Stimulated activated CD4-positive, alpha-beta T cell treated with anti-CD3 and anti-CD28 coated beads, Interleukin-12 subunit alpha, Interleukin-12 subunit beta, amount 100 ng/mL, for 48 hours (primary cell): Measurements from ENCODE around the gene ASB9.
"Not testable (repeated sequence)": the region's sequence is repeated elsewhere in the genome, so short reads cannot be mapped to it uniquely, and the experiment has no call there.

ENCODE experiments used
- DNase-seq, 3 donors: peaks; one replicate each; pipeline ENCODE4 v3.0.0-alpha.2; 2020; ENCODE audit warnings: low read depth in 2 of 3, low spot score in 1 of 3

Gene ASB9, protein sequence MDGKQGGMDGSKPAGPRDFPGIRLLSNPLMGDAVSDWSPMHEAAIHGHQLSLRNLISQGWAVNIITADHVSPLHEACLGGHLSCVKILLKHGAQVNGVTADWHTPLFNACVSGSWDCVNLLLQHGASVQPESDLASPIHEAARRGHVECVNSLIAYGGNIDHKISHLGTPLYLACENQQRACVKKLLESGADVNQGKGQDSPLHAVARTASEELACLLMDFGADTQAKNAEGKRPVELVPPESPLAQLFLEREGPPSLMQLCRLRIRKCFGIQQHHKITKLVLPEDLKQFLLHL

DNA sequence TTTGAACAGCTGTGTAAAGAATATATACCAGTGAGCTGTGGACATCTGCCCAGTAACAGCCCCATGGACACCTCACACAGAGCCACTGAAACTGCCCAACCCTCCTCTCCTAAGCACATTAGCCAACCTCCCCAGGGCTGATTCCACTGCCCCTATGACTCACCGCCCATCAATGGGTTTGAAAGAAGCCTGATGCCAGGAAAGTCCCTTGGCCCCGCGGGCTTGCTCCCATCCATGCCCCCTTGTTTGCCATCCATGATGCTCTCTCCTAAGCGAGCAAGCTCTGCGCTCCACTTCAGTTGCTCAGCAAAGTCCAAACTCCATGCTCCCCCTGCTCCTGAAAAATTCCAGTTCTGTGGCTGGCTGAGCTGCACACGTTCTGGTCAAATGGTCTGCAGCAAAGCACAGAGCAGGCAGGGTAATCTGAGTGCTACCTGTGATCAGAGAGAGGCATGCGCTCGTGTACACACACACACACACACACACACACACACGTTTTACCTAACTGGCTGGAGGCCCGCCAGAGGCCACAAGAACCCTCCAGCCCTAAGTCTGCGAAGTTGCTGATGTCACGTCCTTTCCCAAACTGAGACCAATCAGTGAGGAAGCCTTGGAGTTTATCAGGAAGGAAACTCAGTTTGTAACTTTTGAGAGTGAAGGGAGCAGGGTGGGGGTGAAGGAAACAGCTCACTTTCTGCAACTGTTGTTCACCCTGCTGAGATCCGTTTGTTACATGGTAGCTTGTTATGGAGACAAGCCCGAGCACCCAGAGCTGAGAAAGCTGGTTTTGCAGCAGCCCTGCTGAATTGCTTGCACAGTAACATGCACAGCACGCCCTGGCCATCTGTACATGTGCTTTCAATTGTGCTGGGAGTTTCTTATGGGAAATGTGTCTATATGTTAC lies at the start of gene ASB9:
Gene ASB9 (minus strand): TSS at position 466 of the 904 bp plus-strand sequence. CDS start 209 bp downstream, at position 257.
- no peak for DNase-seq

DNA sequence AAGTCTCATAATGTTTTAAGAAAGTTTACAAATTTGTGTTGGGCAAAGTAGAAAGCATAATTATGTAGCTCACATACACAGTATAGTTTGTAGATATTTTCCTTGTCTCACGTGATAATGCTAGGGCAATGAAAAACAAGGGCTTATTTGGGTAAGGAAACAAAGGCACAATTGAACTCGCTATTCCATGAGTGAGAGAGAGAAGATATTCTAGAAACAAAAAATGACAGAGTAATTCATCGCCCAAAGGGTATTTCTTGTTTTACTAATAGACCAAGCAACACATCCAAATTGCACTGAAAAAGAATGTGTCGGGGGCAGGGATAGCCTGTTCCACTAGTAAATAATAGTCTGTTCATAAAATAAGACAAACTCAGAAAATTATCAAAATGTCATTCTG lies 49.2 kb upstream of the ASB9 start:
- DNase-seq, result no peak

DNA sequence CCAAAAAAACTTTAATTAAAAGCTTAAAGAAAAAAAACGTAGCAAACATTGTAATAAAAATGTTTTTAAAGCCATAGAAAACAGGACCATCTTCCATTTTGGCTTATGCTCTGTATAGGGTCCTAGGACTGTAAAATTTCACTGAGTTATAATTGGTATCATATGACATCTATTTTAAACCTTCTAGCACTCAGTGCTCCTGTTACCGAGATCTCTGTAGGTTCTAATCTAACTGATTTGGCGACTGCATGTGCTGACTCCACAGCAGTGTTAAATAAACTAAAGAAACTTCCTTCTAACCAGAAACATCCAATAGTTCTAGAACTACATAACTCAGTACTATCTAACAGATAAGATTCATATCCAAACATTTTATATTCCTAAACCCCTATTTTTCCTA lies 45.6 kb upstream of the ASB9 start, which contains the start of gene ASB11:
Gene ASB11 (minus strand): TSS at position 132 of the 400 bp plus-strand sequence. CDS start 35 bp downstream, at position 97.
- no peak for DNase-seq

DNA sequence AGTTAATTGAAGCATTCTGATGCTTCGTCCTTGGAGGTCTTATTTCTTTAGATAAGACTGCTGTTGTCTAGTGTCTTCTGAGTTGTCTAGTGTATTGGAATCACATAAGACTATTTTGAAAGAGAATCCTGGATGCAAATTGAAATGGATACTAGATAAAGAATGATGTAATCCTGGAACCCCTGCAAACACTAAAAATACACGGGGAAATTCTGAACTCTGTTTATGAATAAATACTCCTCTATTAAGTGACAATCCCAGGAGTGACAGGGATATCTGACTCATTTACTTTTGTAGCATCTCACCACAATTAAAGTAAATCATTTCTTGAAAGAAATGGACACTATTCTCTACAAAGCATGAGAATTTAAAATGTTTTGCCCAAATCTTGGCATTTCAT lies 44.6 kb upstream of the ASB9 start:
- DNase-seq, result no peak

DNA sequence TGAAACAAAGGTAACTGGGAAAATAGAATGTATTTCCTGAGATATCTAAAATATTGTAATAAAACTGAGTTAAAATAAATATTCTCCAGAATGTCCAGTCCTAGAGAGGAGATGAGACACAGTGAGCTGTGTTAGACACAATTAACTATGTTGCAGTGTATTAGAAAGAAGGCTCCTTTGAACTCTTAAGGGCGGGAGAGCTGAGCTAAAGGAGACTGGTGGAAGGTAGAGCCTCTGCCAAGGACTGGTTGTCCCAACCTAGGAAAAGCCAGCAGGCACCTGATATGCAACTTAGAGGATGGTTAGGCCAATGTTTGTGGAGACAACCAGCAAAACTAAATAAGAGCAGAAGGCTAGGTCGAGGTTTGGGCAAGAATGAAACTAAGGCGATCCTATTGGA lies 41.2 kb upstream of the ASB9 start:
- no peak for DNase-seq

DNA sequence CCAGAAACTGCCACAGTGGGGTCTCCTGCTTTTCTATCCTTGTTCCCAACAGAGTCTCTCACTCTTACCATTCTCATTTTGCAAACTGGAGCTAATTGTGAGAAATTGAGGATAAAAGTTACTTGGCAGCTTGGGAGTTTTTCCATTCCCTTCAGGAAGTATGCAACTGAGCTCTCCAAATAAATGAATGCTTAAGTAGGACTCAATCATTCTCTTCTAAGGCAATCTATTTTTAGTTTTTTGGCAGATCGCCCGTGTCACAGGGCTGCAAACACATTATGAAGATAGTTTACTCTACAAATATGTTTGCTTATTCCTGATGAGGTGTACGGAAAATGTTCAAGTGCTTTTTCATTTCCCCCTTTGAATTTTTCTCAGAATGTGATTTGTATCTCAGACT lies 40.2 kb upstream of the ASB9 start:
- no peak for DNase-seq

DNA sequence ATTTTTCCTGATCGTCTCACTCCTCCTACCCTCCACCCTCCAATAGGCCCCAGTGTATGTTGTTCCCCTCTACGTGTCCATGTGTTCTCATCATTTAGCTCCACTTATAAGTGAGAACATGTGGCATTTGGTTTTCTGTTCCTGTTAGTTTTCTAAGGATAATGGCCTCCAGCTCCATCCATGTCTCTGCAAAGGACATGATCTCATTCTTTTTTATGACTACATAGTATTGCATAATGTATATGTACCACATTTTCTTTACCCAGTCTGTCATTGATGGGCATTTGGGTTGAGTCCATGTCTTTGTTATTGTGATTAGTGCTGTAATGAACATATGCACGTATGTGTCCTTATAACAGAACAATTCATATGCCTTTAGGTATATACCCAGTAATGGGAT lies 36.0 kb upstream of the ASB9 start:
- not testable (repeated sequence) for DNase-seq

DNA sequence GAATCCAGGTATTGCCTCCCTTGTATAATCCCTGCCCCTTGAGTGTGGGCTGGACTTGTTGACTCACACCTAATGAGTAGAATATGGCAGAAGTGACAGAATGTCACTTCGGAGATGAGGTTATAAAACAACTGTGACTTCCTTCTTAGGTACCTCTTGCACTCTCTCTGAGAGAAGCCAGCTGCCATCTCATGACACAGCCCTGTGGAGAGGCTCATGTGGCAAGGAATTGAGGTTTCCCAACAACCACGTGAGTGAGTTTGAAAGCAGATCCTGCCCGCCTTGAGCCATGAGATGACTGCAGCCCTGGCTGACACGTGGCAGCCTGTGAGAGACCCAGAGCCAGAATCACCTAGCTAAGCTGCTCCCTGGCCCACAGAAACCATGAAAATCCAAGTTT lies 32.0 kb upstream of the ASB9 start:
- peak; percentile 6 to 25 (median 9) for DNase-seq

DNA sequence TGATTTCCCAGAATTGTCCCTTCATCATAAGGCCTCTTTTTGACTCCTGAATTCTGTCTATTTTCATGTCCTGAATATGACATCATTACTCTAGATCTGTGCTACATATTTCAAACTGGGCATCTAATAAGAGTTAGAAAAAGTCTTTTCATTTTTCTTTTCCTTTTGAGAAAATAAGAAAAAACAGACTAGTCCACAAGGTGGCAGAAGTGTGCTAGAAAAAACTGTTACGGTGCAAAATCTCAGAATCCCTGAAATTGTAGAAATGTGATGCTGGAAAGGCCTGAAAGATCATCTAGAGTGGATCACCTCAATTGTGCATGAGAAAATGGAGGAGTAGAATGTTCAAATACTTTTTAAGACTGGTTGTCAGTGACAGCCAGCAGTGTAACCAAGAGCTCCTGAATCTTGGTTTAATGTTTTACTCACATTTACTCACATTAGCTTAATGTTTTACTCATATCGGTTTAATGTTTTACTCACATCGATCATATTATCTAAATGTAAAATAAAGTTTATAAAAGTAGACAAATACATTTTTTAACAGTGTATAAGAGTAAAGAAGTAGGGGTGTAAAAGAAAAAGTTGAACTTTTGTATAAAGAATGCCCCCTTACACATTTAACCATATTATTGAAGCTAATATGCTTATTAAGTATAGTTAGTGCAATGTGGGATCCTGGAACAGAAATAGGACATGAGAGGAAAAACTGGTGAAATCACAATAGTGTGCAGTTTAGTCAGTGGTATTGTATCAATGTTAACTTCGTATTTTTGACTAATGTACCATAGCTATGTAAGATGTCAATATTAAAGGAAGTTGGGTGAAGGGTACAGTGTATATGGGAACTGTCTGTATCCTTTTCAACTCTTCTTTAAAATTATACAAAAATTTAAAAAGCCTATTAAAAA lies 30.3 kb upstream of the ASB9 start:
- DNase-seq, result peak in 1 of 3 donors; percentile 9

DNA sequence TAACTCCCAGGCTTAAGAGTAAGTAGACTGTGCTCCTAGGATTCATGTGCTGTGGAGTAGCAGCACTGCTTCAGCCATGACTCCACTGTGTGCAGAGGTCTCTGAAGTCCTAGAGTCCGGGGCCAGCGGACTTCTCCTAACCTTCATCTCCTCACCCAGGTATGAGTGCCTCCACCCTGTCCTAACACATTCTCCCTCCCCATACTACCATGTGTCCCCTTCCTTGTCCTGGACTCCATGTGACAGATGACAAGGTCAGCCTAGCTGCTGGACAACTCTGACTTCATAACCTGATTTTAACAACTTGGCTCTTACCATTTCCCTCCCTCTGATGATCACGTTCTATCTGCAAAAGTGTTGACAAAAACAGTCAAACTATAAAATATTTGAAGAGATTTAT lies 28.9 kb upstream of the ASB9 start:
- DNase-seq, result no peak

DNA sequence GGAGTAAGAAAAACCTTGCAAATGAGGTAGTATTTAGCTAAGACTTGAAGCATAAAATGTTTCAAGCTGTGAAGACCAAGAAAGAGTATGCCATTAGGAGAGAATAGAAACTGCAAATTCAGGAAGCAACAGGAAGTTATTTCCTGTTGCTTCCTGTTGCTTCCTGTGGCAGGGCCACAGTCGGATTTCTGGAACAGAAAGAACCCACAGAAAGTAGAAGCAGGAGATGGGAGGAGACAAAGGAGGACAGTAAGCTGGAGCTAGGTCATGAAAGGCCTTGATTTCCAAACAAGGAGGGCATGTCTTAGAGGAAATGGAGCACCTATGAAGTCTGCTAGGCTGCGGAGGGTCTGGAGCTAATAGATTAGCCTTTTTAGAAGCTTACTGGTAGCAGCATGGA lies 28.3 kb upstream of the ASB9 start:
- no peak for DNase-seq

DNA sequence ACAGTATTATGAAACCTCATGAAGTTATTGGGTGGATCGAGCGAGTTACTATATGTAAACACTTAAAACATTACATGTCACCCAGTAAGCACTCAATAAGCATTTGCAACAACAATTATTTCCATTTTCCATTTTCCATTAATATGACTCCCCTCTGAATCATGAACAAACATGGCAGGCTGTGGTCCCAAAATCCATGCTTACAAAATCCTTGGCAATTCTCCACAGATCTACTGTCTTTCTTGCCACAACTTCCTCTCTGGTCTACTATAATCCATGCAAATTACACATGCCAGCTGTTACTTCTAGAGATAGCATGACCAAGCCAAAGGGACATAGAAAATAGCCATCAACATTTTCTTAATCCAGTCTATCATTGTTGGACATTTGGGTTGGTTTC lies 23.6 kb upstream of the ASB9 start:
- no peak for DNase-seq

DNA sequence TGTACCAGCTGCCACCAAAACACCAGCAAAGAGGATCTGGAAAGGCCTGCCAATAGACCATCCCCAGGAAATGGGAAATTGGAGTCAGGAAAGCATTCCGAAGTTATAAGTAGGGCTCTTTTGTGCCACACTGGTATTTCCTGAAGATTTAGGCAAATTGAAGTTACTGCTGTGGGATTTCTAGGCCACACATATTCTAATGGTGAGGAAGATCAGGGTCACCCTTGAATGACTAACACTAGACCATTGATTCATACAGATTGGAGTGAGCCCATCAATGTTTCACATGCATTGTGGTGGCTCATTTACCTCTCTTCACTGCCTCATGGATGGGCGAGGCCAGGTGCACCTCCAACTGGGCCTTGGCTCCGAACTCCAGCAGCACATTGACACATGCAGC lies 23.0 kb upstream of the ASB9 start:
- DNase-seq, result no peak

DNA sequence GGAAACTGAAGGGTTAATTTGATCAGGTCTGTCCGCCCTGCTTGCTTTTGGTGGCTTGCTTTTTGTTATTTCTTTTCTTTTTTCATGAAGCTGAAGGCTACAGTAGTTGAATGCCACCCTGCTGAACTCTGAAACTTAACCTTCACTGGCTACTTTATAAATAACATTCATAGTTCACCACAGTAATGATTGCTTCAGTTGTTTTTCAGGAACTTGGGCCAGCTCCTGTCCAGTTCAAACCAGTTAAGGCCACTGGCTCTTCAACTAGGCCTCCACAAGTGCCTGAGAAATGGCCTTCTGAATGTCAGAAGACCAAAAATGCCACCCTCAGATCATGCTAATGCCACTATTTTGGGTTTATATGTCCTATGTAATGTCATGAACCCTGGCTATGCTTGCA lies 7.7 kb upstream of the ASB9 start:
- DNase-seq, result no peak

DNA sequence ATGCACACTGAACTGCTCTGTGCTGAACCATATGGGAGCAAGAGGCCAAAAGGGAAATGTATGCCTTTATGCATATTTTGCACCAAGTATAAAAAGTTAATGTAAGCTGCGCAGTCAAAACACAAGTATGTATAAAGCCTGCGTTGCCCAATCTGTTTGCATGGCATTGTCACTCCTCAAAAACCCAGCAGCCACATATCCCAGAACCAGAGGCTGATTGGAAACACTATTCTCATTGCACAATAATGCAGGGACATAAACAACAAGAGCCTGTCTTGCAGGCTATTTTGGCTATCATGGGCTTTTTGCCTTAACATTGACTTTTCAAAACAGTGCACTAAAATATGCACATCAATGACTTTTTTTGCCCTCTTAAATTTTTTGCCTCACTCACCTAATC lies 5.1 kb upstream of the ASB9 start:
- DNase-seq, result no peak

DNA sequence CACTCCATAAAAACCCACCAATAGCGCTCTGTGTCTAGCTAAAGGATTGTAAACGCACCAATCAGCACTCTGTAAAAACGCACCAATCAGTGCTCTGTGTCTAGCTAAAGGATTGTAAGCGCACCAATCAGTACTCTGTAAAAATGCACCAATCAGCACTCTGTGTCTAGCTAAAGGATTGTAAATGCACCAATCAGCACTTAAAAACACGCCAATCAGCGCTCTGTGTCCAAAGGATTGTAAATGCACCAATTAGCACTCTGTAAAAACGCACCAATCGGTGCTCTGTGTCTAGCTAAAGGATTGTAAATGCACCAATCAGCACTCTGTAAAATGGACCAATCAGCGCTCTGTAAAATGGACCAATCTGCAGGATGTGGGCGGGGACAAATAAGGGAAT lies 3.4 kb upstream of the ASB9 start:
- DNase-seq, result not testable (repeated sequence)

DNA sequence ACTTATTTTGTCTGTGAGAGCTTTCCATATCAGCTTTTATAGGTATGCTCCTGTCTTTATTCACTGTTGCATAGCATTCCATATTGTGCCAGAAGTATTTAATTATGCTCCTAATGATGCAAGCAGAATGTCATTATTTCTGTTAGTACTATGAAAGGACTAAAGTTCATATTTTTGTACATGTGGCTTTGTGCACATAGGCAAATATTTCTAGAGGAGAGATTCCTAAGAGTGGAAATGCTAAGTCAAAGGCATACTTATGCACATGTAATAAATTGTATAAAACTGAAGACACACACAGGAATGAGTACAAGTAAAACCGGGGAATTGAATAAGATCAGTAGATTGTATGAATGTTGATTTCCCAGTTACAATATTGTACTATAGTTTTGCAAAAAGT lies 1.9 kb upstream of the ASB9 start:
- no peak for DNase-seq

DNA sequence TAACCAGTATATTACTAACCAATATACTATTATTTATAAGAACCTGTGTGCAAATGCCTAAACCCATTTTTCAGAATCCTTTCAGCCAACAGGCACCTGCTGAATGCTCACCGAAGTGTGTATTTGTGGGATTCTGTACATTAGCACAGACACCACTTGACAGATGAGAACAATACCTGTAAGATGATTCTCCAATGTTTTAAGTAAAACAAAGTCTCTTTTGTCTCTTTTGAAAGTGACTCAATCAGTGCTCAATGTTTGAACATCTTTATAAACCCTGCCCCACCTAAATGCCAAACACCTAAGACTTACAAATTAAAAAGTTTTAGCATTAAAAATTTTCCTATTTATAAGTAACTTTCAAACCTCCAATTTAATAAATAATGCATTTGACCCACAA lies 763 bp downstream of the ASB9 start:
- DNase-seq, result no peak

DNA sequence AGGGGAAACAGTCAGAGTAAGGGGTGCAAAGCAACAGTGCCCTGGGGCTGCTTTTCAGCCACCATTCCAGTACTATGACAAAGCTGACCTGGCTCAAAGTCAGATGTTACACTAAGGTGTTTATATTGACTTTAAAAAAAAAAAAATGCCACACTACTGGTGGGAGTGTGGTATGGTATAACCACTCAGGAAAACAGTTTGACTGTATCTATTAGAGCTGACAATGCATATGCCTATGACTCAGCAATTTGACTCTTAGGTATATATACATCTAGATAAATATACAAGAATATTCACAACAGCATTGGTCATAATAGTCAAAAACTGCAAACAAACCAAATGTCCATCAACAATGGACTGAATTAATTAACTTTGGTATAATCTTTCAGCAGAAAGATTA lies 15.0 kb downstream of the ASB9 start:
- no peak for DNase-seq

DNA sequence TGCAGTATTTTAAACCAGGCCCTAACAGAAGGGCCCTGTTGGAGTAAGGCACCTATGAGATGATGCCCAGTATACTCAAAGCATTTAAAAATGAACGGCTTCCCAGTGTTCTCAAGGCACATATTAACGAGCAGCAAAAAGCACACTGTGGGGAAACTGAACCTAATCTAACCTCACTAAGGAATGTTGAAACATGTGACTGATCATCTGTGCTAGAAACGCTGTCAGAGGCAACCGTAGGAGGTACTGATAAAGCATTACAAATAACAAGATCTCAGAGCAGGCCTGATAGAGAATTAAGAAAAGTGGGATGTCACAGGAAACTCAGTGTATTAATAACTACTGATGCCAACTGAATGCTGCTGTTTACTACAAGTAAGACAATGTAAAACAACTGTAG lies 24.0 kb downstream of the ASB9 start:
- DNase-seq, result no peak

DNA sequence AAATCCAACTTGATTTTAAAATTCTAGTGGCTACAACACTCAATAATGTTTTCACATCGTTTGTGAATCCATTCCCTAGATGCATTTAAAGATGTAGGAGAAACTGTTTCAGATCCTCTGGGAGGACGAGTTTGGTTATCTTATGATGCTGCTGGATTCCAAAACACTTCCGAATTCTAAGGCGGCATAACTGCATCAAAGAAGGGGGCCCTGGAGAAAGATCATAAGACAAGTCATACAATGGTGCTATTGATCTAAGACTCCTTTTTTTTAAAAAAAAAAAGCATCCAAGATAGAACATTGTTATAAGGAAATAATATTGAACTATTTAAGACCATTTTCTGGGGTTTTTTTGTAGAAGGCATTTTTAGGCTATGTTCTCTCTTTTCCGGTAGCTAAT lies 25.5 kb downstream of the ASB9 start:
- DNase-seq, result no peak
